HG02623 (cell line): Measurements from ENCODE around the gene ZNF808.
A peak's percentile ranks its signal among the peaks of the same experiment; 100 is the strongest.
"Not testable (repeated sequence)": the region's sequence is repeated elsewhere in the genome, so short reads cannot be mapped to it uniquely, and the experiment has no call there.

Experiments used
- ATAC-seq: cut with Tn5 transposase; IDR thresholded peaks from one replicate; pipeline ENCODE4 v1.9.1; 2021; ENCODE audit warnings: moderate library complexity; ENCODE audit not compliant: unreplicated experiment

Gene ZNF808

GRCh38 chr19:52535771-52536447, 8.4 kb downstream of the ZNF808 start:
- ATAC-seq = peak; percentile 90

GRCh38 chr19:52536448-52536800, 9.0 kb downstream of the ZNF808 start:
- peak; percentile 11 for ATAC-seq

- ATAC-seq = not testable (repeated sequence)
Measured at GRCh38 chr19:52538815-52539214, 11.3 kb downstream of the ZNF808 start.

- not testable (repeated sequence) for ATAC-seq
Measured at GRCh38 chr19:52541176-52541575, 13.7 kb downstream of the ZNF808 start.

- no peak for ATAC-seq
Measured at GRCh38 chr19:52541608-52542007, 14.1 kb downstream of the ZNF808 start.

GRCh38 chr19:52542541-52542940, 15.1 kb downstream of the ZNF808 start:
- ATAC-seq = not testable (repeated sequence)

GRCh38 chr19:52542984-52543664, 15.7 kb downstream of the ZNF808 start:
- no peak for ATAC-seq

- no peak for ATAC-seq
Measured at GRCh38 chr19:52554216-52554971, 26.9 kb downstream of the ZNF808 start.

GRCh38 chr19:52557231-52557995, 29.9 kb downstream of the ZNF808 start:
- no peak for ATAC-seq

GRCh38 chr19:52558732-52559445, 31.4 kb downstream of the ZNF808 start:
- ATAC-seq = not testable (repeated sequence)

GRCh38 chr19:52561611-52562010, 34.1 kb downstream of the ZNF808 start:
- ATAC-seq = not testable (repeated sequence)

- no peak for ATAC-seq
Measured at GRCh38 chr19:52566121-52566520, 38.7 kb downstream of the ZNF808 start.

GRCh38 chr19:52566588-52566987, 39.1 kb downstream of the ZNF808 start:
- no peak for ATAC-seq

- no peak for ATAC-seq
Measured at GRCh38 chr19:52567921-52568320, 40.5 kb downstream of the ZNF808 start.

- not testable (repeated sequence) for ATAC-seq
Measured at GRCh38 chr19:52569638-52569999, 42.2 kb downstream of the ZNF808 start.

- ATAC-seq = peak; percentile 76
Measured at GRCh38 chr19:52570000-52570861, 42.8 kb downstream of the ZNF808 start, which contains the start of gene ZNF701. Gene ZNF701, plus strand, starts transcription at chr19:52570287. Its CDS starts 3,861 bp downstream, at chr19:52574148.

- ATAC-seq = no peak
Measured at GRCh38 chr19:52584736-52585440, 57.4 kb downstream of the ZNF808 start.

GRCh38 chr19:52585604-52586003, 58.1 kb downstream of the ZNF808 start:
- no peak for ATAC-seq

- ATAC-seq = no peak
Measured at GRCh38 chr19:52590728-52591127, 63.3 kb downstream of the ZNF808 start.
